PC-3 (cell line): ENCODE data around the gene TINAGL1. TPM values are rescaled to one million over a fixed set of nuclear protein-coding genes. Genes with fewer than 3 reads are reported as not detected.

Source experiments
- ATAC-seq: fragments of 200-7000 bp; cut with Tn5 transposase; 2 replicates; pipeline ENCODE4 v1.9.1; 2020; ENCODE audit warnings: mild to moderate bottlenecking, moderate library complexity
- BruUV-seq: library from RNA; stranded (reverse); fragments of 400-500 nt; replicated peaks from 2 replicates; lab custom pipeline; 2021; lab: Mats Ljungman, UMichigan
- CTCF ChIA-PET: fragments of 300-600 bp; sonication (Branson Sonifier 250); formaldehyde crosslinking; loops from one replicate; lab custom pipeline; 2022; ENCODE audit warnings: antibody characterized with exemption; lab: Charles Lee
- POLR2A ChIA-PET: fragments of 300-600 bp; sonication (Branson Sonifier 250); formaldehyde crosslinking; loops from one replicate; lab custom pipeline; 2022; ENCODE audit warnings: antibody characterized with exemption; ENCODE audit not compliant: unreplicated experiment; lab: Charles Lee
- DNase-seq: peaks from one replicate; pipeline ENCODE4 v3.0.0-alpha.2; 2015
- H2AFZ ChIP-seq: fragments of 300-600 bp; sonication (generic); 2 replicates; pipeline ENCODE4 v1.6.0; 2016; ENCODE audit warnings: antibody characterized with exemption, low read length
- H3F3A ChIP-seq: fragments of 300-600 bp; sonication (generic); one replicate; pipeline ENCODE4 v1.6.0; 2017; ENCODE audit warnings: antibody characterized with exemption, low read length, control low read depth, mild to moderate bottlenecking; ENCODE audit not compliant: unreplicated experiment
- H3K27ac ChIP-seq: fragments of 300-600 bp; sonication (generic); 2 replicates; pipeline ENCODE4 v1.5.1; 2016; ENCODE audit warnings: mild to moderate bottlenecking, low read length
- H3K27me3 ChIP-seq: fragments of 300-600 bp; sonication (generic); 2 replicates; pipeline ENCODE4 v1.6.1; 2016; ENCODE audit warnings: low read length, mixed read lengths
- H3K36me3 ChIP-seq: fragments of 300-600 bp; sonication (generic); 2 replicates; pipeline ENCODE4 v1.6.1; 2016; ENCODE audit warnings: low read depth, mixed run types, low read length, mixed read lengths
- H3K4me1 ChIP-seq: fragments of 300-600 bp; sonication (generic); 2 replicates; pipeline ENCODE4 v1.5.1; 2016; ENCODE audit warnings: low read length; ENCODE audit not compliant: insufficient read depth
- H3K4me2 ChIP-seq: fragments of 300-600 bp; sonication (generic); 2 replicates; pipeline ENCODE4 v1.6.0; 2016; ENCODE audit warnings: low read length
- H3K4me3 ChIP-seq: fragments of 300-600 bp; sonication (generic); 2 replicates; pipeline ENCODE4 v1.5.1; 2016; ENCODE audit warnings: mild to moderate bottlenecking, low read length, mixed read lengths
- H3K79me2 ChIP-seq: fragments of 300-600 bp; sonication (generic); 2 replicates; pipeline ENCODE4 v1.6.1; 2017; ENCODE audit warnings: low read length, mixed read lengths
- H3K9ac ChIP-seq: fragments of 300-600 bp; sonication (generic); 2 replicates; pipeline ENCODE4 v1.6.0; 2016; ENCODE audit warnings: mild to moderate bottlenecking, low read length
- H3K9me2 ChIP-seq: fragments of 300-600 bp; sonication (generic); replicated peaks from 2 replicates; pipeline ENCODE4 v1.6.1; 2016; ENCODE audit warnings: mixed run types, low read length, mixed read lengths
- H3K9me3 ChIP-seq: fragments of 300-600 bp; sonication (generic); 2 replicates; pipeline ENCODE4 v1.6.1; 2016; ENCODE audit warnings: low read length, mixed read lengths
- H4K20me1 ChIP-seq: fragments of 300-600 bp; sonication (generic); 2 replicates; pipeline ENCODE4 v1.6.1; 2016; ENCODE audit warnings: low read length, mixed read lengths
- EZH2 ChIP-seq: fragments of 300-600 bp; sonication (generic); IDR thresholded peaks from one replicate; pipeline ENCODE4 v1.6.1; 2017; ENCODE audit warnings: antibody characterized with exemption, mild to moderate bottlenecking, low read length; ENCODE audit not compliant: unreplicated experiment
- EZH2phosphoT487 ChIP-seq: fragments of 300-600 bp; sonication (generic); IDR thresholded peaks from 2 replicates; pipeline ENCODE4 v1.6.1; 2018; ENCODE audit warnings: mild to moderate bottlenecking, antibody characterized with exemption, low read length, borderline replicate concordance
- intact Hi-C: fragments of 100-400 bp; cut with micrococcal nuclease; formaldehyde crosslinking; loops from 2 replicates; pipeline ENCODE4 v1.9.0; 2023
- total RNA-seq: library from RNA; depleted of rRNA; stranded (reverse); fragments of >200 nt; gene quantifications from 2 replicates; pipeline ENCODE4 v1.2.3, GENCODE V29; 2014
- TF ChIP-seq, protein P1 (sequence below): fragments of 300-600 bp; sonication (generic); conservative IDR thresholded peaks from 2 replicates; pipeline ENCODE4 v1.5.1; 2017; ENCODE audit warnings: antibody characterized with exemption, low read depth, mild to moderate bottlenecking, low read length

TINAGL1 gene
- total RNA-seq, 1 experiment from 2014 or later, result 176 TPM

DNA sequence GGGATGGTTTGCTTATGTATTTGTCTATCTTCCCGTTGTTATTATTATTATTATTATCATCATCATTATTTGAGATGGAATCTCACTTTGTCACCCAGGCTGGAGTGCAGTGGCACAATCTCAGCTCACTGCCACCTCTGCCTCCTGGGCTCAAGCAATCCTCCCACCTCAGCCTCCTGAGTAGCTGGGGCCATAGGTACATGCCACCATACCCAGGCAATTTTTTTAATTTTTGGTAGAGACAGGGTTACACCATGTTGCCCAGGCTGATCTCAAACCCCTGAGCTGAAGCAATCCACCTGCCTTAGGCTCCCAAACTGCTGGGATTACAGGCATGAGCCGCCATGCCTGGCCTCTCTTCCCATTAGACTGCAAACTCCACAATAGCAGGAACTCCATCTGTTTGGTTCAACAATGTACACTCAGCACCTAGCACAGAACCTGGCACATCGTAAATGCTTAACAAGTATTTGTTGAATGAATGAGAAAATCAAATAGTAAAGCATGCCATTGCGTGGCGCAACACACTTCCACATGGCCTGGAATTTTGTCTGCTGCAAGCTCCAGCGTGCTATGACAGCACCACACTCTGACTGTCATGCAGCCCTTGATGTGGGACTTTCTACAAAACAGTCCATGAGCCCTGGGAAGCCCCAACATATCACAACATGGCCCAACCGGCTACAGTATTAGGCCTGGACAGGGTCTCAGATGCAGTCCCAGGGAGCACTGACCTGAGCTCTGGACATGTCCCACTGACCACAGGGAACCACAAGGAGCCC is 3.8 kb upstream of the TINAGL1 start:
- H3K4me3 ChIP-seq, result no peak overlapping the region
- H3K4me2 ChIP-seq, result peak overlapping the region; percentile 90; the same call in 1 of the 2 replicates
- ChIA-PET POLR2A (no interaction called here), CTCF (interaction anchor here (0.8 kb wide), 1 partner anchor 15 kb away, joined by 3 read pairs; no protein-coding TSS in a partner anchor)
- no peaks in the 10 kb centered on the region for H3K36me3 ChIP-seq
- DNase-seq, result no peak
- H3K9me3 ChIP-seq, result no peaks in the 10 kb centered on the region
- intact Hi-C loops, result no loop called here
- TF ChIP-seq EZH2phosphoT487 (no peak), EZH2 (no peak)
- TF ChIP-seq, protein P1, sequence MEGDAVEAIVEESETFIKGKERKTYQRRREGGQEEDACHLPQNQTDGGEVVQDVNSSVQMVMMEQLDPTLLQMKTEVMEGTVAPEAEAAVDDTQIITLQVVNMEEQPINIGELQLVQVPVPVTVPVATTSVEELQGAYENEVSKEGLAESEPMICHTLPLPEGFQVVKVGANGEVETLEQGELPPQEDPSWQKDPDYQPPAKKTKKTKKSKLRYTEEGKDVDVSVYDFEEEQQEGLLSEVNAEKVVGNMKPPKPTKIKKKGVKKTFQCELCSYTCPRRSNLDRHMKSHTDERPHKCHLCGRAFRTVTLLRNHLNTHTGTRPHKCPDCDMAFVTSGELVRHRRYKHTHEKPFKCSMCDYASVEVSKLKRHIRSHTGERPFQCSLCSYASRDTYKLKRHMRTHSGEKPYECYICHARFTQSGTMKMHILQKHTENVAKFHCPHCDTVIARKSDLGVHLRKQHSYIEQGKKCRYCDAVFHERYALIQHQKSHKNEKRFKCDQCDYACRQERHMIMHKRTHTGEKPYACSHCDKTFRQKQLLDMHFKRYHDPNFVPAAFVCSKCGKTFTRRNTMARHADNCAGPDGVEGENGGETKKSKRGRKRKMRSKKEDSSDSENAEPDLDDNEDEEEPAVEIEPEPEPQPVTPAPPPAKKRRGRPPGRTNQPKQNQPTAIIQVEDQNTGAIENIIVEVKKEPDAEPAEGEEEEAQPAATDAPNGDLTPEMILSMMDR, result no peak
- no peaks in the 10 kb centered on the region for H3F3A ChIP-seq
- H3K9ac ChIP-seq, result no peak overlapping the region
- H4K20me1 ChIP-seq, result no peaks in the 10 kb centered on the region
- H2AFZ ChIP-seq, result no peak overlapping the region
- peaks cover 50% of the 10 kb centered on the region for H3K4me1 ChIP-seq
- peak overlapping the region; percentile 98 for H3K27ac ChIP-seq
- no peaks in the 10 kb centered on the region for H3K27me3 ChIP-seq
- no TSS peak for BruUV-seq
- no peaks in the 10 kb centered on the region for H3K9me2 ChIP-seq
- no peak for ATAC-seq
- H3K79me2 ChIP-seq, result peaks cover 18% of the 10 kb centered on the region

DNA sequence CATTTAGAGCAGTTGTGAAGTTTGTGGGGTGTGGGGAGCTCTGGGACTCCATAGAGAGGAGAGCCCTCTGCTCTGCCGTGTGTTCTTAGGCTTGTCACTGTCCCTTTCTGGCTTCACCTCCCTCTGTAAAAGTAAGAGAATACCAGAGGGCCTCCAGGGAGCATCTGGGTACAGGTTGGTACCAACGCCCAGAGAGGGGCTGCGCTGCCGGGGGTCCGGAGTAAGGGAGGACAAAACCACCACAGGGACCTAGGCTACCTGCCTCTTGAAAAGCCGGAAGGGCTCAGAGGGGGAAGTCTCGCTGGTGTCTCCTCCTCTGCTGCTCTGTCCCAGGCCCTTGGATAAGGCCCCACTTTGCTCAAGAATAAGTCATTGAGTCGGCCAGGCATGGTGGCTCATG is 3.1 kb upstream of the TINAGL1 start:
- peak overlapping the region; percentile 22; the same call in 1 of the 2 replicates for H3K9ac ChIP-seq
- CTCF ChIA-PET, result interaction anchor here (0.8 to 1.3 kb wide), 2 partner anchors 15 to 24 kb away, joined by 3 read pairs; no protein-coding TSS in a partner anchor
- POLR2A ChIA-PET, result interaction anchor here (0.5 kb wide), 1 partner anchor 13 kb away, joined by 3 read pairs; no protein-coding TSS in a partner anchor

More for the DNA sequence above, 3.1 kb upstream of the TINAGL1 start:
- Histone ChIP-seq H2AFZ (no peak overlapping the region), H3K4me3 (no peak overlapping the region), H3K27ac (peak overlapping the region; percentile 98), H3K36me3 (no peaks in the 10 kb centered on the region), H3K27me3 (no peaks in the 10 kb centered on the region), H3K4me1 (peaks cover 53% of the 10 kb centered on the region), H3F3A (no peaks in the 10 kb centered on the region), H4K20me1 (0 out of 2 replicates have a peak, but pooled peaks cover 3% of the 10 kb centered on the region), H3K4me2 (peak overlapping the region; percentile 90; the same call in 1 of the 2 replicates), H3K9me2 (no peaks in the 10 kb centered on the region), H3K9me3 (no peaks in the 10 kb centered on the region), H3K79me2 (peaks cover 26% of the 10 kb centered on the region)
- DNase-seq, result no peak
- no peak for TF ChIP-seq EZH2
- TF ChIP-seq, protein P1, result no peak
- ATAC-seq, result no peak
- intact Hi-C loops, result no loop called here
- BruUV-seq, result no TSS peak
